Osteoblast (primary cell): ENCODE data around the gene ZNF804A. TPM values are rescaled to one million over a fixed set of nuclear protein-coding genes. Genes with fewer than 3 reads are reported as not detected.
A peak's percentile ranks its signal among the peaks of the same experiment; 100 is the strongest.

Experiments used
- DNase-seq: peaks from one replicate; pipeline ENCODE4 v3.0.0; 2011; ENCODE audit warnings: low spot score, mixed read lengths; ENCODE audit not compliant: insufficient read length; ENCODE audit errors: missing footprints
- H2AFZ ChIP-seq: 2 replicates; pipeline ENCODE4 v1.6.0; 2011; ENCODE audit warnings: mild to moderate bottlenecking, low read length
- H3K27ac ChIP-seq: 2 replicates; pipeline ENCODE4 v1.5.1; 2011; ENCODE audit warnings: mild to moderate bottlenecking, low read depth, low read length, moderate library complexity
- H3K27me3 ChIP-seq: 2 replicates; pipeline ENCODE4 v1.6.0; 2012; ENCODE audit warnings: mild to moderate bottlenecking, control low read depth, inconsistent platforms, low read length, moderate library complexity; ENCODE audit not compliant: insufficient read depth
- H3K36me3 ChIP-seq: 2 replicates; pipeline ENCODE4 v1.5.1; 2011; ENCODE audit warnings: mild to moderate bottlenecking, low read length, control low read depth, moderate library complexity; ENCODE audit not compliant: insufficient read depth
- H3K4me1 ChIP-seq: 2 replicates; pipeline ENCODE4 v1.5.1; 2011; ENCODE audit warnings: mild to moderate bottlenecking, low read length, control low read depth, moderate library complexity; ENCODE audit not compliant: insufficient read depth
- H3K4me2 ChIP-seq: 2 replicates; pipeline ENCODE4 v1.6.0; 2011; ENCODE audit warnings: mild to moderate bottlenecking, low read length; ENCODE audit not compliant: insufficient read depth
- H3K4me3 ChIP-seq: fragments of 200-600 bp; sonication (generic); 3 replicates; pipeline ENCODE4 v1.5.1; 2012; ENCODE audit warnings: mild to moderate bottlenecking, low read length, inconsistent platforms; ENCODE audit not compliant: insufficient read depth
- H3K79me2 ChIP-seq: 2 replicates; pipeline ENCODE4 v1.6.0; 2012; ENCODE audit warnings: mild to moderate bottlenecking, low read length, control low read depth, inconsistent platforms; ENCODE audit not compliant: insufficient read depth
- H3K9me3 ChIP-seq: 2 replicates; pipeline ENCODE4 v1.5.1; 2011; ENCODE audit warnings: low read depth, low read length, control low read depth
- H4K20me1 ChIP-seq: 2 replicates; pipeline ENCODE4 v1.6.0; 2012; ENCODE audit warnings: mild to moderate bottlenecking, low read length, control low read depth; ENCODE audit not compliant: insufficient read depth
- total RNA-seq: library from RNA; depleted of rRNA; stranded (reverse); fragments of >200 nt; gene quantifications from 2 replicates; pipeline ENCODE4 v1.2.3, GENCODE V29; 2012
- TF ChIP-seq, protein P1 (sequence below): IDR thresholded peaks from 2 replicates; pipeline ENCODE4 v1.5.1; 2011; ENCODE audit warnings: mild to moderate bottlenecking, low read depth, low read length, moderate library complexity; ENCODE audit errors: extremely low read depth

The ZNF804A gene
- under 0.01 TPM in 1 of 2 replicates, not detected in the other for total RNA-seq

DNA sequence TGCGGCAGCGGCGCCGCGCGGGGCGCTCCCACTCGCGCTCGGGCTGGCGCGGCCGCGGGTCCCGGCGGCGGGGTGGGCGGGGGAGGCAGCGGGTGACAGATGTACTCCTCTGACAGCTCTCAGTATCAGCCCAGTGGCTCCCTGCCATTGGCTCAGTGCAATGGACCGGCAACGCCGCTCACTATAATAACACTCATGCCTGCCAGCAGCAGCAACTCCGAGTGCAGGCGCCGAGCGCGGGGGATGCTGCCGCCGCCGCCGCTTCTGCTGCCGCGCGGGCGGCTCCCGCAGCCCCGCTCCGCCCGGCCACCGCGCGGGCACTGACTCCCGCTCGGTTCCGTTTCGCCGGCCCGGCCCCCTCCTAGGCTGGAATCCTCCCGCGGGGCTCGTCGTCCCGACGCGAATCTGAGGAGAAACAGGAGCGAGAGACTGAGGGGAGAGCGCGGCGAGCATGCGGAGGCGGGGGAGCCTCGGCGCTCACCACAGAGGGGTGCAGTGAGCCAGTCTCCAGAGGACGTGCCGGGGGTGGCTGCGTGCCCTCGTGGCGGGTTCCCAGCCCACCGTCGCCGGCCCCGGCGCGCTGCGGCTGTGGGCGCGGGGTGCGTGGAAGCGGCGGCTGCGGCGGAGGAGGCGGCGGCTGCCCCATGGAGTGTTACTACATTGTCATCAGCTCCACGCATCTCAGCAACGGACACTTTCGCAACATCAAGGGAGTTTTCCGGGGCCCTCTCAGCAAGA is at the start of gene ZNF804A:
TSS of gene ZNF804A (plus strand) at position 214 of the 738 bp plus-strand sequence. CDS start at position 645, 431 bp downstream.
- Histone ChIP-seq H3K79me2 (no peaks in the 10 kb centered on the region), H4K20me1 (no peaks in the 10 kb centered on the region), H3K27ac (peak within 1 kb of the TSS; percentile 12), H2AFZ (peak within 1 kb of the TSS; percentile 67), H3K4me3 (peak within 1 kb of the TSS; percentile 77), H3K4me1 (peaks cover 4% of the 10 kb centered on the region), H3K36me3 (no peaks in the 10 kb centered on the region), H3K9me3 (no peaks in the 10 kb centered on the region), H3K27me3 (peaks cover 9% of the 10 kb centered on the region), H3K4me2 (peak within 1 kb of the TSS; percentile 88)
- peak; percentile 95 for DNase-seq
- TF ChIP-seq, protein P1, sequence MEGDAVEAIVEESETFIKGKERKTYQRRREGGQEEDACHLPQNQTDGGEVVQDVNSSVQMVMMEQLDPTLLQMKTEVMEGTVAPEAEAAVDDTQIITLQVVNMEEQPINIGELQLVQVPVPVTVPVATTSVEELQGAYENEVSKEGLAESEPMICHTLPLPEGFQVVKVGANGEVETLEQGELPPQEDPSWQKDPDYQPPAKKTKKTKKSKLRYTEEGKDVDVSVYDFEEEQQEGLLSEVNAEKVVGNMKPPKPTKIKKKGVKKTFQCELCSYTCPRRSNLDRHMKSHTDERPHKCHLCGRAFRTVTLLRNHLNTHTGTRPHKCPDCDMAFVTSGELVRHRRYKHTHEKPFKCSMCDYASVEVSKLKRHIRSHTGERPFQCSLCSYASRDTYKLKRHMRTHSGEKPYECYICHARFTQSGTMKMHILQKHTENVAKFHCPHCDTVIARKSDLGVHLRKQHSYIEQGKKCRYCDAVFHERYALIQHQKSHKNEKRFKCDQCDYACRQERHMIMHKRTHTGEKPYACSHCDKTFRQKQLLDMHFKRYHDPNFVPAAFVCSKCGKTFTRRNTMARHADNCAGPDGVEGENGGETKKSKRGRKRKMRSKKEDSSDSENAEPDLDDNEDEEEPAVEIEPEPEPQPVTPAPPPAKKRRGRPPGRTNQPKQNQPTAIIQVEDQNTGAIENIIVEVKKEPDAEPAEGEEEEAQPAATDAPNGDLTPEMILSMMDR = no peak

DNA sequence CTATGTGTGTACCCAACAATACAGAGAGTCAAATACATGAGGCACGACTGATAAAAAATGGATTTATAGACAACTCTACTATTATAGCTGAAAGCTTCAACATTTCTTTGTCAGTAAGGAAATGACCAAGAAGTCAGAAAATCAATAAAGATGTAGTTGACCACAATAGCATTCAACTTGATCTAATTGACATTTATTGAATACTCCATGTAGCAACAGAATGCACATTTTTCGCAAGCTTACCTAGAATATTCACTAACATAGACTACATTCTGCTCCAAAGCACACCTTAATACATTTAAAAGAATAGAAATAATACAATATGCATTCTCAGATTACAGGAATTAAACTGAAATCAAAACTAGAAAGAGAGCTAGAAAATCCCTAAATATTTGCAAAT is 49.2 kb upstream of the ZNF804A start:
- H3K4me3 ChIP-seq = no peak overlapping the region
- H4K20me1 ChIP-seq = no peaks in the 10 kb centered on the region
- H3K79me2 ChIP-seq = no peaks in the 10 kb centered on the region
- no peaks in the 10 kb centered on the region for H3K4me1 ChIP-seq
- no peak overlapping the region for H3K27ac ChIP-seq
- no peaks in the 10 kb centered on the region for H3K9me3 ChIP-seq
- no peaks in the 10 kb centered on the region for H3K27me3 ChIP-seq
- no peak overlapping the region for H2AFZ ChIP-seq
- no peak for DNase-seq
- H3K4me2 ChIP-seq = no peak overlapping the region
- TF ChIP-seq, protein P1 = no peak
- H3K36me3 ChIP-seq = no peaks in the 10 kb centered on the region

DNA sequence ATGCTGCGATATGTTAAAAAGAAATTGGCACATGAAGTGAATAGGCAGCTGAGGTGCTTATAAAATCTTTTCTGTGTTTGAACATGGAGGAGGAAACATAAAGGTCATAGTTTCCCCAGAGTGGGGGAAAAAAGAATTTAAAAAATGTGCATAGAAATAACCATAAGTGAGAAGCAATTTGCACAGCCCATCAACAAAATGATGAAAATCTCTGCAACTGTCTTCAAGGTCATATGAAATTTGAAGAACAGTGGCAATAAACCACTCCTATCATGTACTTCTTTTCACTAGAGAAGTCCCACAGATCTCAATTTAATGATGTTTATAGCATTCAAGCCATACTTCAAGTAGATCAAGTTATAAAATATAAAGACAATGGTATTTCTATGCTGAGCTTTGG is 46.7 kb upstream of the ZNF804A start:
- Histone ChIP-seq H2AFZ (no peak overlapping the region), H3K36me3 (no peaks in the 10 kb centered on the region), H3K9me3 (no peaks in the 10 kb centered on the region), H4K20me1 (no peaks in the 10 kb centered on the region), H3K79me2 (no peaks in the 10 kb centered on the region), H3K27me3 (no peaks in the 10 kb centered on the region), H3K4me3 (no peak overlapping the region), H3K4me2 (no peak overlapping the region), H3K27ac (no peak overlapping the region), H3K4me1 (no peaks in the 10 kb centered on the region)
- DNase-seq = no peak
- TF ChIP-seq, protein P1 = no peak

DNA sequence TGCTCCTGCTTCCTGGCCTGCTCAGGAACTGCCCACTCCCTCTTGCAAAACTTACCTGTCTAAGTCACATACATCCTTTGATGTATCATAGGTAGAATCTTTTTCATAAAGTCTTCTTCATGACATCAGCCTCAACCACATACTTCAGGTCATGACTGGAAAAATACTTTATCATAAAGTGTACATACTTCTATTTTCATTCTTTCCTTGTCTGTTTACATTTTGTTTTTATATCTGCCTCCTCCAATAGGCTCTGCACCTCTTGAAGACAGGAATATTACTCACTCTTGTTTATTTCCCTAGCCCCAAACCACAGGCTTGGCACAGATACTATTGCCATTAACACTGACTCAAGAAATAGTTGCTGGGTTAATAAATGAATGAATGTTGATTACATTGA is 43.6 kb upstream of the ZNF804A start:
- no peak for DNase-seq
- H3K79me2 ChIP-seq = no peaks in the 10 kb centered on the region
- H3K27me3 ChIP-seq = no peaks in the 10 kb centered on the region
- no peak overlapping the region for H3K4me2 ChIP-seq
- TF ChIP-seq, protein P1 = no peak
- H3K36me3 ChIP-seq = no peaks in the 10 kb centered on the region
- H4K20me1 ChIP-seq = no peaks in the 10 kb centered on the region
- H3K27ac ChIP-seq = no peak overlapping the region
- H3K9me3 ChIP-seq = no peaks in the 10 kb centered on the region
- no peak overlapping the region for H3K4me3 ChIP-seq
- H3K4me1 ChIP-seq = no peaks in the 10 kb centered on the region
- H2AFZ ChIP-seq = no peak overlapping the region
